GM21529 (cell line): ENCODE results near the gene SLC10A7.

Source experiments
- ATAC-seq: cut with Tn5 transposase; IDR thresholded peaks from one replicate; pipeline ENCODE4 v1.9.1; 2021; ENCODE audit not compliant: unreplicated experiment

SLC10A7 gene

GRCh38 chr4:146521541-146522097 is at the start of gene SLC10A7:
SLC10A7 (minus strand) TSS chr4:146521940; CDS start chr4:146521717, 223 bp downstream.
- ATAC-seq = peak; percentile 80

DNA sequence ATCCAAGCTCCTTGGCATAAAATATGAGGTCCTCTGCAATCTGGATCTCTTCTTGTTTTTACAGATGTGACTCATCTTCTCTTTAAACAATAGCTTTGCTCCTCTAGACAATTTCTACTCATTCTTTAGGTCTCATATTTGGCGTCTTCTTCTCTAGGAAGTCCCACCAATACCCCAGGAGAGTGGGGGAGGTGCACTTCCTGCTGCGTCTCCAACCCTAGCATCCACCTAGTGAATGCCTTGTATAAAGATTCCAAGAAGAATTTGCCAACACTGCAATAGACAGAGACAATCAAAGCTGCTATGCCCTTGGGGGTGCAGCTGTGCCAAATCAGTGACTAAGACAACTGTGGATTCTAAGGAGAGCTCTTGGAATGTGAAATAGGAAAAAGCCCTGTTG is 45.7 kb upstream of the SLC10A7 start:
- ATAC-seq = no peak

DNA sequence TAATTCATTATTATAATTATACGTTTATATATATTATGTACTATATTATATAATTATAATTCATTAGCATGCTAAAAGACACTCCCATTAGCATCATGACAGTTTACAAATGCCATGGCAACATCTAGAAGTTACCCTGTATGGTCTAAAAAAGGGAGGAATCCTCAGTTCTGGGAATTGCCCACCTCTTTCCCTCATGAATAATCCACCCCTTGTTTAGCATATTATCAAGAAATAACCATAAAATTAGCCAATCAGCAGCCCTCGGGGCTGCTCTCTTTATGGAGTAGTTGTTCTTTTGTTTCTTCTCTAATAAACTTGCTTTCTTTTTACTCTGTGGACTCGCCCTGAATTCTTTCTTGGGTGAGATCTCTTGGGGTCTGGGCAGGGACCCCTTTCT is 42.8 kb upstream of the SLC10A7 start:
- ATAC-seq = no peak

DNA sequence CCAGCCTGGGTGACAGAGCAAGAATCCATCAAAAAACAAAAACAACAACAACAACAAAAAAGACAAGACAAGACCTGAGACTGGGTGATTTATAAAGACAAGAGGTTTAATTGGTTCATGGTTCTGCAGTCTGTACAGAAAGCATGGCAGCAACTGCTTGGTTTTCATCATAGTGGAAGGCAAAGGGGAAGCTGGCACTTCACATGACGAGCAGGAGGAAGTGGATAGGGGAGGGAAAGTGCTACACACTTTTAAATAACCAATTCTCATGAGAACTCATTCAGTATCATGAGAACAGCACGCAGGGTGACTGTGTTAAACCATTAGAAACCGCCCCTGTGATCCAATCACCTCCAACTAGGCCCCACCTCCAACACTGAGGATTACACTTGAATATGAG is 28.4 kb upstream of the SLC10A7 start:
- ATAC-seq = no peak

DNA sequence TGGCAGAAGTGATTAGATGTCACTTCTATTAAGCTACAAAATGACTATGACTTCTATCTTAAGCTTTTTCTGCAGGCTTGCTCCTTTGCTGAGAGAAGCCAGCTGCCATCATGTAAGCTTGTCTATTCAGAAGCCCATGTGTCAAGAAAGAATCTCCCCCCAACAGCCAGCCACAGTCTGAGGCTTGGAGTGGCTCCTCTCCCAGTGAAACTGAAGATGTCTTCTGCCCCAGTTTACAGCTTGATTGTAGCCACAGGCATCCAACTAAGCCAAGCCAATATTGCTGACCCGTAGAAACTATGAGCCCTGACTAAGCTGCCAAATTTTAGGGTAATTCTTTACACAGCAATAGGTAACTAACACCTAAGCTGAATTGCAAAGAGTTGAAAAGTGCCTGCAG is 26.7 kb upstream of the SLC10A7 start:
- ATAC-seq = no peak

DNA sequence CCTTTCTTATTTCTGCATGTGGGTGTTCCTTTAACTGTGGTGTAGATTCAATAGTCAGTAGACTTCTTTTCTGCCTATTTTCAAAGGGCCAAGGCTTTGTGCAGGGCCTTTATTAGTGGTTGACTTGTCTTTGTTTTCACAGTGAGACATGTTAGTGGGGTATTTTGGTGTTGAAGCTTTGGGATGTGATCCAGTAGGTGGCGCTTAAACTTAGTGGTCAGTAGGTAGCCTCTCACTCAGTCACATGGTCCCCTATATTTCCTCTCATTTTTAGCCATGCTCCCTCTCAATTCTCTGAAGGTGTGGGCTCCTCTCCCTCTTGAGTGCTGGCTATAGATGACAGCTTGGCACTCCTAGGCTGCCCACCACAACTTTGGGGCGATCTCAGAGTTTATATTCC is 23.4 kb upstream of the SLC10A7 start:
- ATAC-seq = peak; percentile 82

- no peak for ATAC-seq
These were observed 12.4 kb upstream of the SLC10A7 start for GRCh38 chr4:146534178-146534577.

GRCh38 chr4:146525754-146526153 is 4.0 kb upstream of the SLC10A7 start:
- ATAC-seq = no peak

- ATAC-seq = no peak
These were observed 2.9 kb upstream of the SLC10A7 start for GRCh38 chr4:146524663-146525062.

DNA sequence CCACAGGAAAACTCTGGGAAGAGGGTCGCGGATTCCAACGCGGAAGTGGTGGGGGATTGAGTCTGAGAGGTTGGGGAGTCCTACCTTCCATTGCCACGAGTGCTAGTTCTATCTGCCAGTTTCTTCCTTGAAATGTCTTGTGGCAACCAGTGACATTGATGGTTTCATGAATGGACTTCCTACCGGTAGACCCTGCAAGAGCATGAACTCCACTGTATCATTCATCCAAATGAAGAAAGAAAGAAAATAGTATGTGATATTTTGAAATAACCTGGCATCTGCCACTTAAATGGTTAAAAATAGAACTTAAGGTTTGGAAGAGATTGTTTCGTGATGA is 1.1 kb upstream of the SLC10A7 start:
- peak; percentile 24 for ATAC-seq

DNA sequence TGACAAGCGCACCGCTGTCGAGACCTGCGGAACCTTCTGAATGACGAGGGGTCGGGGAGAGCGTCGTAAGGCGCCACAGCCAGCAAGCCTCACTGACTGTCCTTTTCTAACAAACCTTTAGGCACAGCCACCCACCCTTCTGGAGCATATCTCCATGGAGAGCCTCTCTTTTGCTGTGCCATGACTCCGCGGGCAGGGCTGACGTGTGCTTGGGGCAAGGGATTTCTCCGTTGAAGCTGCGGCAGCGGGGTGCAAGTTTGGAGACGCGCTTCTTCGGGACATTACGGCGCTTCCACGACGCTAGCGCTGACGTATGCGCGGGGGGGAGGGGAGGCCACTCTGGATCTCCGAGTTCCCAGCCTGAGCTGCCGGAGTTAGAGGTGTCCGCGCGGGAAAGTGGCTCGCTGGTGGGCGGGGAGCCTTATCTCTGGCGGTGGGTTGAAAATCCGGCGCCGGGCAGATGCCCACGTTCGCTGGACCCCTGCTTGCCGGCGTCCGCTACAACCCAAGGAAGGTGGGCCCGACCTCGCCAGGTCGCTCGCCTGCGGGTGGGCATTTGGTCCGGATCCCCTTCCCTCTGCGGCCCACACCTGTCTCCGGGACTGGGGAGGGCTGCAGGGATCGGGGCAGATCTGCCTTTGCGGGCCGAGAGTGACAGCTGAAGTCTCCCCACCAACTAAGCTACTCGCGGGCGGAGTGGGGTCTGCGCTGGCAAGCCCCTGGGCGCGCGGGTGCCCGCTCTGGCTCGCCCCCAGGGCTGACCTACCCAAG is 543 bp upstream of the SLC10A7 start:
- ATAC-seq = peak; percentile 76

DNA sequence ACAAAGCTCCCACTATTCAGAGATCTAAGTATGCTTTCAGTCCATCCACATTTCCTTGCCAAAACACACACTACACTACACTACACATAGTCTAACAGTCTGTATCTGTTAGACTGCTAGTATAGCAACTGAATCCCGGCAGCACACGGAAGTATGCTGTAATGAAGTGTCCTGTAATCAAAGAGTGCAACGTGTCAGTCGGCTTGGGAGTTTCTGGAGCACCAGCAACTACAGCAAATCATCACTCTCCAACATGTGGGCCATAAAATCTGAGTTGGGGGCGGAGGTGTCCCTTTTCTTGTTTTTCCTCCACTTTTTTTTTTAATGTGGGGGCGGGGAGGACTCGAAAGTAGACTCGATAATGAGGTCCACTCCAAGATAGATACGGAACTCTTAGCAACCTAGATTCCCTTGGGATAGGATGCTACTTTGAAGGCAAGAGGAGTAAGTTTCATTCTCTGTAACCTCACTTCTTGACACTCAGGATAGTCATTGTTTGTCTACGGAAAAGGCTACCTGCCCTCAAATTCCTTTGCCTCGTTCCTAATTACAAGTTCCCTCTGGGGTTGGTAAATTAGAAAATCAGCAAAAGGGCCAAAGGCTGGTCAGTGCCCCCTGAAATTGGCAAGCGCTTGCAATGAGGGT is 722 bp downstream of the SLC10A7 start:
- ATAC-seq = peak; percentile 43

DNA sequence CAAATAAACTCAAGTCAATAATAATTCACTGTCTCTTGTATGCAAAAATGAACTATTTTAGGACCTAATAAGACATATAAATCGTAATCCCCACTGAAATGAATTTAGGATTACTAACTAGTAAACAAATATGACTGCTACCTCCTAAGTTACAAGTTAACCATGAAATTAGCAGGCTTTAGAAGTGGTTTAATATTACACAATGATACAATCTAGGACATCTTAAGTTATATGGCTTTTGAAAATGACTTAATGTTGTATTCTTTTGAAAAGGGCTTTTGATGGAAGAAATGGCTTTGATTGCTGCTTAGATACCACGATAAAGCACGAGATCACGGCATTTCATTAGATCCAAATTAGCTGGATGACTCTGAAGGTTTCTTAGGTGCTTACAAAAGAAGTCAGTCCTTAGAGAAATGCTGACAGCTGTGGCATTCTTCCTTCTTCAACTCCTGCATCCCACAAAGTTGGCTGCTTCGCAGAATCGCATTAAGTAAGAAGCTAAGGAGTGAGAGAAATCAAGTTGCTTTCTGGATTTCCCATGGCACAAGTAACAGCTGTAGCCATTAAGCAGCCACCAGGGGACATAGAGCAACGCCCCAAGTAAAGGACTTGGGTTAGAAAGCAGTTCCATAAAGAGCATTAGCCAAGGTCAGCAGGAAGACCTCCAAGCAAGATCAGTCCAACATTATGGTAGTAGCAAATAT is 6.9 kb downstream of the SLC10A7 start:
- no peak for ATAC-seq

- no peak for ATAC-seq
These were observed 8.2 kb downstream of the SLC10A7 start for GRCh38 chr4:146513548-146513947.

- no peak for ATAC-seq
These were observed 10.4 kb downstream of the SLC10A7 start for GRCh38 chr4:146511381-146511780.

- no peak for ATAC-seq
These were observed 10.8 kb downstream of the SLC10A7 start for GRCh38 chr4:146510942-146511341.

- ATAC-seq = no peak
These were observed 13.4 kb downstream of the SLC10A7 start for GRCh38 chr4:146508229-146508939.

DNA sequence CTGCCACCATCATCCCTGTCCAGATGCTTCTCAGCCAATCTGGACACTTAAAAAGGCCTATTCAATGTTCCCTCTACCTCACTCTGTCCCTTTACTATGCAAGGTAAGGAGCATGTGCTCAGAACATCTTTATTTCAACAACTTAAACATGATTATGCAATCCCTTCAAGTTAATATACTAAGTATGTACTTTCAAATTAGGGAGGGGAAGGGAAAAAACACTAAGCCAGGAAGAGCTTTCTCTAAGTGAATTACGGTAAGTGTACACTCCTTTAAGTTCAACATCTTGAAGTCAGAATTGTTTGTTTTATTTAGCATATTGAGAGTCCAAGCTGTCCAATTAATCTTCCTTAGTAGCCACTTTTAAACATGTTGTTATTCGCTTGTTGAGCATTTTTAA is 14.1 kb downstream of the SLC10A7 start:
- no peak for ATAC-seq

DNA sequence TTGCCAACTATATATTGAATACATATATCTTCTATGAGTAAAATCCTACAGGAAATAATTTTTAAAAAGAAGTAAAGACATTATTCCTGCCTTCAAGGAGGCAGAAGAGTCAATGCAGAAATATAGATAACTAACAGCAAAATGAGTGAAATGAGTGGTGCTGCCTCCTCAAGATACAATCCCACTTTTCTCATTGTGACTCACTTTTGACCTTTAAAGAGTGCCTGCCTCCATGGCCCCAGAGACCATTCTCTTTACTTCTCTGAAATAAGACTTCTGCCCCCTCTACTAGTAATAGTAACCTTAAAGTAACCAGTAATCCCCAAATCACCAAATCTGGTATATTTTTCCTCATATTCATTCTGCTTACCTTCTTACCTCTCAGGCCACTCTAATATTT is 15.5 kb downstream of the SLC10A7 start:
- ATAC-seq = peak; percentile 54

- no peak for ATAC-seq
These were observed 21.5 kb downstream of the SLC10A7 start for GRCh38 chr4:146500216-146500615.

- ATAC-seq = no peak
These were observed 23.4 kb downstream of the SLC10A7 start for GRCh38 chr4:146498291-146498690.
